HEK293T (cell line): Measurements from ENCODE around the gene CTNNBIP1.

Experiments
- BHLHE40 ChIP-seq: fragments of 450-650 bp; IDR thresholded peaks from 2 replicates; pipeline ENCODE4 v1.6.1; 2016; ENCODE audit warnings: mild to moderate bottlenecking, moderate library complexity, borderline replicate concordance
- FOXK2 ChIP-seq: fragments of 450-650 bp; IDR thresholded peaks from 2 replicates; pipeline ENCODE4 v1.6.1; 2016; ENCODE audit warnings: mild to moderate bottlenecking
- FOXM1 ChIP-seq: fragments of 450-650 bp; IDR thresholded peaks from 2 replicates; pipeline ENCODE4 v1.6.1; 2017; ENCODE audit warnings: mild to moderate bottlenecking, borderline replicate concordance
- HDGF ChIP-seq: fragments of 450-650 bp; IDR thresholded peaks from 2 replicates; pipeline ENCODE4 v1.6.1; 2017; ENCODE audit warnings: antibody characterized with exemption, borderline replicate concordance
- NFRKB ChIP-seq: fragments of 450-650 bp; IDR thresholded peaks from 2 replicates; pipeline ENCODE4 v1.6.1; 2016; ENCODE audit warnings: mild to moderate bottlenecking, moderate library complexity
- SP1 ChIP-seq: fragments of 450-650 bp; IDR thresholded peaks from 2 replicates; pipeline ENCODE4 v1.6.1; 2017
- SUZ12 ChIP-seq: fragments of 450-650 bp; IDR thresholded peaks from 2 replicates; pipeline ENCODE4 v1.6.1; 2016; ENCODE audit warnings: mild to moderate bottlenecking
- TARDBP ChIP-seq: fragments of 450-650 bp; IDR thresholded peaks from 2 replicates; pipeline ENCODE4 v1.6.1; 2016
- ZNF384 ChIP-seq: fragments of 450-650 bp; IDR thresholded peaks from 2 replicates; pipeline ENCODE4 v1.6.1; 2016

GRCh38 chr1:9917901-9918300 lies 7.8 kb upstream of the CTNNBIP1 start:
- no peak for TF ChIP-seq TARDBP
- no peak for TF ChIP-seq FOXM1
- TF ChIP-seq FOXK2 = no peak
- no peak for TF ChIP-seq SP1
- no peak for TF ChIP-seq NFRKB
- TF ChIP-seq BHLHE40 = no peak
- TF ChIP-seq HDGF = no peak
- no peak for TF ChIP-seq ZNF384
- no peak for TF ChIP-seq SUZ12
